Measurements from ENCODE around the gene ATP11A.

GRCh38 chr13:112687836-112688559 is 1.8 kb upstream of the ATP11A start:
- no peak for TF ChIP-seq CTCF (IDR thresholded peaks at IDR 0.05 in 2 of 3, conservative IDR thresholded peaks at IDR 0.05 in 1 of 3; ENCODE audit: borderline replicate concordance in 1 of 3, insufficient read depth in 1 of 3, low read depth in 2 of 3, low read length in 2 of 3)
- TF ChIP-seq, protein P1, sequence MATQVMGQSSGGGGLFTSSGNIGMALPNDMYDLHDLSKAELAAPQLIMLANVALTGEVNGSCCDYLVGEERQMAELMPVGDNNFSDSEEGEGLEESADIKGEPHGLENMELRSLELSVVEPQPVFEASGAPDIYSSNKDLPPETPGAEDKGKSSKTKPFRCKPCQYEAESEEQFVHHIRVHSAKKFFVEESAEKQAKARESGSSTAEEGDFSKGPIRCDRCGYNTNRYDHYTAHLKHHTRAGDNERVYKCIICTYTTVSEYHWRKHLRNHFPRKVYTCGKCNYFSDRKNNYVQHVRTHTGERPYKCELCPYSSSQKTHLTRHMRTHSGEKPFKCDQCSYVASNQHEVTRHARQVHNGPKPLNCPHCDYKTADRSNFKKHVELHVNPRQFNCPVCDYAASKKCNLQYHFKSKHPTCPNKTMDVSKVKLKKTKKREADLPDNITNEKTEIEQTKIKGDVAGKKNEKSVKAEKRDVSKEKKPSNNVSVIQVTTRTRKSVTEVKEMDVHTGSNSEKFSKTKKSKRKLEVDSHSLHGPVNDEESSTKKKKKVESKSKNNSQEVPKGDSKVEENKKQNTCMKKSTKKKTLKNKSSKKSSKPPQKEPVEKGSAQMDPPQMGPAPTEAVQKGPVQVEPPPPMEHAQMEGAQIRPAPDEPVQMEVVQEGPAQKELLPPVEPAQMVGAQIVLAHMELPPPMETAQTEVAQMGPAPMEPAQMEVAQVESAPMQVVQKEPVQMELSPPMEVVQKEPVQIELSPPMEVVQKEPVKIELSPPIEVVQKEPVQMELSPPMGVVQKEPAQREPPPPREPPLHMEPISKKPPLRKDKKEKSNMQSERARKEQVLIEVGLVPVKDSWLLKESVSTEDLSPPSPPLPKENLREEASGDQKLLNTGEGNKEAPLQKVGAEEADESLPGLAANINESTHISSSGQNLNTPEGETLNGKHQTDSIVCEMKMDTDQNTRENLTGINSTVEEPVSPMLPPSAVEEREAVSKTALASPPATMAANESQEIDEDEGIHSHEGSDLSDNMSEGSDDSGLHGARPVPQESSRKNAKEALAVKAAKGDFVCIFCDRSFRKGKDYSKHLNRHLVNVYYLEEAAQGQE (IDR thresholded peaks at IDR 0.05; ENCODE audit: low read depth) = no peak
- no peak for TF ChIP-seq EZH2phosphoT487 (IDR thresholded peaks at IDR 0.05; ENCODE audit: borderline replicate concordance)
- TF ChIP-seq POLR2A (IDR thresholded peaks at IDR 0.05; ENCODE audit: borderline replicate concordance, extremely low read depth, insufficient read depth, insufficient read length) = no peak
- TF ChIP-seq YY1 (IDR thresholded peaks at IDR 0.05; ENCODE audit: extremely low read depth, insufficient replicate concordance, low read depth, low read length) = no peak

Measured in HCT116 (cell line).